Activated CD8-positive, alpha-beta memory T cell treated with anti-CD3 and anti-CD28 coated beads, Interleukin-2, amount 10 ng/mL, durations not matched to agents 7 days and 5 days (primary cell): Measurements from ENCODE around the gene HPSE2. TPM values are rescaled to one million over a fixed set of nuclear protein-coding genes. Genes with fewer than 3 reads are reported as not detected.
"Not testable (repeated sequence)": the region's sequence is repeated elsewhere in the genome, so short reads cannot be mapped to it uniquely, and the experiment has no call there.

Experiments used
- ATAC-seq: fragments of 150-1000 bp; cut with Tn5 transposase; one replicate; pipeline ENCODE4 v1.10.0; 2021; ENCODE audit warnings: moderate library complexity
- CTCF ChIA-PET: fragments of 350-600 bp; sonication (Branson Sonifier 250); formaldehyde crosslinking; loops from one replicate; lab custom pipeline; 2021; ENCODE audit warnings: antibody characterized with exemption; lab: Charles Lee
- DNase-seq: peaks from one replicate; pipeline ENCODE4 v3.0.0-alpha.2; 2020
- H3K27ac Mint-ChIP-seq: one replicate; pipeline ENCODE4 v1.8.0; 2021; ENCODE audit warnings: mild to moderate bottlenecking, mixed read lengths
- H3K27me3 Mint-ChIP-seq: one replicate; pipeline ENCODE4 v1.8.0; 2021; ENCODE audit warnings: mixed read lengths
- H3K36me3 Mint-ChIP-seq: one replicate; pipeline ENCODE4 v1.8.0; 2021; ENCODE audit warnings: mild to moderate bottlenecking, mixed read lengths
- H3K4me1 Mint-ChIP-seq: one replicate; pipeline ENCODE4 v1.8.0; 2021; ENCODE audit warnings: mixed read lengths
- H3K4me3 Mint-ChIP-seq: one replicate; pipeline ENCODE4 v1.8.0; 2021; ENCODE audit warnings: mild to moderate bottlenecking, moderate library complexity, mixed read lengths
- H3K9me3 Mint-ChIP-seq: one replicate; pipeline ENCODE4 v1.8.0; 2022; ENCODE audit warnings: low read depth, mixed read lengths
- total RNA-seq, 2 experiments: library from RNA; stranded (reverse); gene quantifications; one replicate each; pipeline ENCODE4 v1.2.3, GENCODE V29; 2021

HPSE2 gene
- total RNA-seq, 2 experiments from 2014 or later, result not detected

- Mint-ChIP-seq H3K9me3 (no peaks in the 10 kb centered on the region), H3K27me3 (peaks cover 23% of the 10 kb centered on the region), H3K27ac (no peak overlapping the region), H3K36me3 (no peaks in the 10 kb centered on the region), H3K4me3 (no peak overlapping the region), H3K4me1 (no peaks in the 10 kb centered on the region)
- CTCF ChIA-PET, result no interaction called here
- DNase-seq (no peak), ATAC-seq (no peak)
These were observed 653.3 kb downstream of the HPSE2 start for GRCh38 chr10:98582363-98582762.

- CTCF ChIA-PET, result no interaction called here
- H3K27ac Mint-ChIP-seq, result no peak overlapping the region
- no peaks in the 10 kb centered on the region for H3K9me3 Mint-ChIP-seq
- ATAC-seq (no peak), DNase-seq (no peak)
- H3K4me1 Mint-ChIP-seq, result no peaks in the 10 kb centered on the region
- H3K36me3 Mint-ChIP-seq, result no peaks in the 10 kb centered on the region
- H3K4me3 Mint-ChIP-seq, result no peak overlapping the region
- H3K27me3 Mint-ChIP-seq, result peaks cover 23% of the 10 kb centered on the region
These were observed 658.1 kb downstream of the HPSE2 start for GRCh38 chr10:98577578-98577977.

- CTCF ChIA-PET, result no interaction called here
- Mint-ChIP-seq H3K27me3 (peaks cover 23% of the 10 kb centered on the region), H3K4me1 (no peaks in the 10 kb centered on the region), H3K27ac (no peak overlapping the region), H3K9me3 (no peaks in the 10 kb centered on the region), H3K36me3 (no peaks in the 10 kb centered on the region), H3K4me3 (no peak overlapping the region)
- DNase-seq (no peak), ATAC-seq (no peak)
These were observed 658.5 kb downstream of the HPSE2 start for GRCh38 chr10:98577168-98577567.

GRCh38 chr10:98576096-98576495 lies 659.6 kb downstream of the HPSE2 start:
- CTCF ChIA-PET, result no interaction called here
- ATAC-seq, result no peak
- H3K4me3 Mint-ChIP-seq, result no peak overlapping the region

GRCh38 chr10:98572594-98572993 lies 663.1 kb downstream of the HPSE2 start:
- H3K27ac Mint-ChIP-seq, result no peak overlapping the region
- H3K4me1 Mint-ChIP-seq, result no peaks in the 10 kb centered on the region
- no peak for DNase-seq
- H3K27me3 Mint-ChIP-seq, result peaks cover 10% of the 10 kb centered on the region
- CTCF ChIA-PET, result no interaction called here
- H3K9me3 Mint-ChIP-seq, result no peaks in the 10 kb centered on the region
- no peak for ATAC-seq
- H3K4me3 Mint-ChIP-seq, result no peak overlapping the region
- no peaks in the 10 kb centered on the region for H3K36me3 Mint-ChIP-seq

More at GRCh38 chr10:98576096-98576495, 659.6 kb downstream of the HPSE2 start:
- no peak for DNase-seq
- Mint-ChIP-seq H3K27me3 (peaks cover 23% of the 10 kb centered on the region), H3K36me3 (no peaks in the 10 kb centered on the region), H3K27ac (no peak overlapping the region), H3K9me3 (no peaks in the 10 kb centered on the region), H3K4me1 (no peaks in the 10 kb centered on the region)

- ATAC-seq (no peak), DNase-seq (no peak)
- Mint-ChIP-seq H3K27ac (no peak overlapping the region), H3K36me3 (no peaks in the 10 kb centered on the region), H3K4me1 (no peaks in the 10 kb centered on the region), H3K27me3 (peaks cover 2% of the 10 kb centered on the region), H3K4me3 (no peak overlapping the region), H3K9me3 (no peaks in the 10 kb centered on the region)
- CTCF ChIA-PET, result no interaction called here
These were observed 664.8 kb downstream of the HPSE2 start for GRCh38 chr10:98570834-98571233.

GRCh38 chr10:98569853-98570252 lies 665.8 kb downstream of the HPSE2 start:
- no peaks in the 10 kb centered on the region for H3K4me1 Mint-ChIP-seq
- H3K36me3 Mint-ChIP-seq, result no peaks in the 10 kb centered on the region
- H3K27me3 Mint-ChIP-seq, result peaks cover 6% of the 10 kb centered on the region
- DNase-seq, result no peak
- no peak for ATAC-seq
- H3K4me3 Mint-ChIP-seq, result no peak overlapping the region
- CTCF ChIA-PET, result no interaction called here
- H3K27ac Mint-ChIP-seq, result no peak overlapping the region
- H3K9me3 Mint-ChIP-seq, result no peaks in the 10 kb centered on the region

GRCh38 chr10:98568551-98568950 lies 667.1 kb downstream of the HPSE2 start:
- CTCF ChIA-PET, result interaction anchor here (1.5 kb wide), 1 partner anchor 101 kb away, joined by 3 read pairs; no protein-coding TSS in a partner anchor
- H3K9me3 Mint-ChIP-seq, result no peaks in the 10 kb centered on the region
- peaks cover 6% of the 10 kb centered on the region for H3K27me3 Mint-ChIP-seq
- no peak overlapping the region for H3K4me3 Mint-ChIP-seq
- H3K4me1 Mint-ChIP-seq, result no peaks in the 10 kb centered on the region
- no peak overlapping the region for H3K27ac Mint-ChIP-seq
- no peak for DNase-seq
- no peaks in the 10 kb centered on the region for H3K36me3 Mint-ChIP-seq
- no peak for ATAC-seq

- Mint-ChIP-seq H3K4me3 (no peak overlapping the region), H3K36me3 (no peaks in the 10 kb centered on the region), H3K9me3 (no peaks in the 10 kb centered on the region), H3K27me3 (peaks cover 6% of the 10 kb centered on the region), H3K27ac (no peak overlapping the region), H3K4me1 (no peaks in the 10 kb centered on the region)
- CTCF ChIA-PET, result interaction anchor here (1.5 kb wide), 1 partner anchor 100 kb away, joined by 3 read pairs; no protein-coding TSS in a partner anchor
- ATAC-seq (no peak), DNase-seq (no peak)
These were observed 668.1 kb downstream of the HPSE2 start for GRCh38 chr10:98567391-98568133.

GRCh38 chr10:98563811-98564210 lies 671.8 kb downstream of the HPSE2 start:
- ATAC-seq (no peak), DNase-seq (no peak)
- CTCF ChIA-PET, result no interaction called here
- H3K27ac Mint-ChIP-seq, result no peak overlapping the region
- no peaks in the 10 kb centered on the region for H3K4me1 Mint-ChIP-seq
- H3K27me3 Mint-ChIP-seq, result peaks cover 6% of the 10 kb centered on the region
- no peak overlapping the region for H3K4me3 Mint-ChIP-seq
- no peaks in the 10 kb centered on the region for H3K36me3 Mint-ChIP-seq
- H3K9me3 Mint-ChIP-seq, result no peaks in the 10 kb centered on the region

GRCh38 chr10:98560565-98560964 lies 675.1 kb downstream of the HPSE2 start:
- Mint-ChIP-seq H3K4me3 (no peak overlapping the region), H3K36me3 (no peaks in the 10 kb centered on the region), H3K9me3 (no peaks in the 10 kb centered on the region), H3K27me3 (peaks cover 5% of the 10 kb centered on the region), H3K27ac (no peak overlapping the region), H3K4me1 (no peaks in the 10 kb centered on the region)
- DNase-seq (no peak), ATAC-seq (no peak)
- CTCF ChIA-PET, result no interaction called here

- H3K27ac Mint-ChIP-seq, result no peak overlapping the region
- H3K4me3 Mint-ChIP-seq, result no peak overlapping the region
- ATAC-seq, result no peak
- no peaks in the 10 kb centered on the region for H3K9me3 Mint-ChIP-seq
- H3K27me3 Mint-ChIP-seq, result peaks cover 7% of the 10 kb centered on the region
- no peak for DNase-seq
- CTCF ChIA-PET, result no interaction called here
- no peaks in the 10 kb centered on the region for H3K36me3 Mint-ChIP-seq
- H3K4me1 Mint-ChIP-seq, result no peaks in the 10 kb centered on the region
These were observed 679.6 kb downstream of the HPSE2 start for GRCh38 chr10:98556061-98556460.

- Mint-ChIP-seq H3K9me3 (no peaks in the 10 kb centered on the region), H3K36me3 (no peaks in the 10 kb centered on the region), H3K4me3 (no peak overlapping the region), H3K27me3 (peaks cover 7% of the 10 kb centered on the region), H3K27ac (no peak overlapping the region), H3K4me1 (no peaks in the 10 kb centered on the region)
- no peak for ATAC-seq
- CTCF ChIA-PET, result no interaction called here
- no peak for DNase-seq
These were observed 680.5 kb downstream of the HPSE2 start for GRCh38 chr10:98555021-98555619.

- H3K4me1 Mint-ChIP-seq, H3K27me3 Mint-ChIP-seq, DNase-seq, H3K36me3 Mint-ChIP-seq, H3K27ac Mint-ChIP-seq, ATAC-seq, CTCF ChIA-PET, H3K4me3 Mint-ChIP-seq, H3K9me3 Mint-ChIP-seq: not testable (repeated sequence)
These were observed 694.1 kb downstream of the HPSE2 start for GRCh38 chr10:98541561-98541960.
